ENCODE measurements around the gene PLP1.
"Not testable (repeated sequence)": the region's sequence is repeated elsewhere in the genome, so short reads cannot be mapped to it uniquely, and the experiment has no call there.

The PLP1 gene, protein sequence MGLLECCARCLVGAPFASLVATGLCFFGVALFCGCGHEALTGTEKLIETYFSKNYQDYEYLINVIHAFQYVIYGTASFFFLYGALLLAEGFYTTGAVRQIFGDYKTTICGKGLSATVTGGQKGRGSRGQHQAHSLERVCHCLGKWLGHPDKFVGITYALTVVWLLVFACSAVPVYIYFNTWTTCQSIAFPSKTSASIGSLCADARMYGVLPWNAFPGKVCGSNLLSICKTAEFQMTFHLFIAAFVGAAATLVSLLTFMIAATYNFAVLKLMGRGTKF

DNA sequence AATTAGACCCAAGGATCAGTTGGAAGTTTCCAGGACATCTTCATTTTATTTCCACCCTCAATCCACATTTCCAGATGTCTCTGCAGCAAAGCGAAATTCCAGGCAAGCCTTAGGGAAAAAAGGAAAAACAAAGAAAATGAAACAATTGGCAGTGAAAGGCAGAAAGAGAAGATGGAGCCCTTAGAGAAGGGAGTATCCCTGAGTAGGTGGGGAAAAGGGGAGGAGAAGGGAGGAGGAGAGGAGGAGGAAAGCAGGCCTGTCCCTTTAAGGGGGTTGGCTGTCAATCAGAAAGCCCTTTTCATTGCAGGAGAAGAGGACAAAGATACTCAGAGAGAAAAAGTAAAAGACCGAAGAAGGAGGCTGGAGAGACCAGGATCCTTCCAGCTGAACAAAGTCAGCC lies at the start of gene PLP1:
Gene PLP1 (plus strand): TSS at position 295 of the 400 bp plus-strand sequence. CDS start 156 bp downstream, outside the sequence.
- DNase-seq, result no peak

DNA sequence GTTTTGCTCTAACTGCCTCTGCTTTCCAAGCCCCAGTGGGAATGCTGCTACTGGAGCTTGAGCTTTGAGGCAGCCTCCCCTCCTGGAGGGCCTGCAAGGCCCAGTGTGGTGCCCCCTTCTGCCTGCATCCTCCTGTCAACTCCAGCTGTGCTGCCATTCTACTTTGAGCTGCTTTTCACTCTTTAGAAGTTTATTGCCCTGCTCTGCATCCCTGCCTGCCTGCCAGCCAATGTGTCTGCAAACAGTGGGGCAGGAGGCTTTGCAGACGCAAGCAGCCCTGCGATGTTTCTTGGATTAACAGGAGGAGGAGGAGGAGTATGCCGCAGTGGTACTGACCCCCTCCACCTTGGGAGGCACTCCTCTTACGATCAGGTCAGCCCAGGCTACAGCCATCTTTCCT lies 49.5 kb upstream of the PLP1 start:
- no peak for DNase-seq

DNA sequence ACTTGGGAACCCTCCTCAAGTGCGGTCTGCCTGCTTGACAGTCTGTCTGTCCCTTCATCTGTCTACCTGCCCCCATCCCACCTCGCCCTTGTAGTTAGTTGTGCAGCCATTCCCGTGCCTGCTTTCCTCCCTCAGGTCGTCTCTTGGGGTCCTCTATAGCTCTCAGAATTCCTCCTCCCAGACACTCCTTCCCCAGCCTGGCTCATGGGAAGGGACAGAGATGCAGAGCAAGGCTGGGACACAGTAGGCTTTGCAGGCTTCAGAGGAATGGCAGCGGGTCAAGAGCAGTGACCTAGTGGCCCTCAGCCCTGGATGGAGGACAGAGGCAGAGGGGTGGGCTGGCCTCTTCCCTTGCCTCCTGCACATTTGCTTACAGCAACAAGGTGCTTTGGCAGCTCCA lies 47.6 kb upstream of the PLP1 start:
- no peak for DNase-seq

DNA sequence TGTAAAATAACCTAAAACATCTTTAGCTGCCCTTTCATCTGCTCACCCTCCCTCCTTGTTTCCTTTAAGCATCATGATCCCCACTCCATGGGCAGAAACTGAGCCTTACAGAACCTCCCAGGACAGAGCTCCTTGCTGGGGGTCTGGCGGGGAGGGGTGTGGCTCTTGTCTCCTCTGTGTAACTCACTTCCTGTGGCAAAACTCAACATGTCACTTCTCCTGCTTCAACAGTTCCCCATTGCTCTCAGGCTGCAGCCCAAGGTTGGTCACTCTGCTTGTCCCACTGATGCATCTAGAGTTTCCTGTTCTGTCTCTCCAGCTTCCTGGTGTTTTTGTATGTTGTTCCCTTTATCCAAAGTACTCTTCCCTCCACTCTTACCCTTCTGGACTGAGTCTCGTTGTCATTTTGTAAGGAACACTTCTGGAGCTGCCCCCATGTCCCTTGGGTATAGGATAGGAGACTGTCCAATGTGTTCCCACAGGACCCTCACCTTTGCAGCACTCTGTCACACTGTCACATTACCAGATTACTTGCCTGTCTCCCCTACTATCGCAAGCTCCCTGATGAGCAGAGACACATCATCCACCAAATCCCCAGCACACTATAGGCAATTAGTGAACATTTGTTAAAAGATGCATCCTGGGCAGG lies 46.4 kb upstream of the PLP1 start:
- DNase-seq, result no peak

DNA sequence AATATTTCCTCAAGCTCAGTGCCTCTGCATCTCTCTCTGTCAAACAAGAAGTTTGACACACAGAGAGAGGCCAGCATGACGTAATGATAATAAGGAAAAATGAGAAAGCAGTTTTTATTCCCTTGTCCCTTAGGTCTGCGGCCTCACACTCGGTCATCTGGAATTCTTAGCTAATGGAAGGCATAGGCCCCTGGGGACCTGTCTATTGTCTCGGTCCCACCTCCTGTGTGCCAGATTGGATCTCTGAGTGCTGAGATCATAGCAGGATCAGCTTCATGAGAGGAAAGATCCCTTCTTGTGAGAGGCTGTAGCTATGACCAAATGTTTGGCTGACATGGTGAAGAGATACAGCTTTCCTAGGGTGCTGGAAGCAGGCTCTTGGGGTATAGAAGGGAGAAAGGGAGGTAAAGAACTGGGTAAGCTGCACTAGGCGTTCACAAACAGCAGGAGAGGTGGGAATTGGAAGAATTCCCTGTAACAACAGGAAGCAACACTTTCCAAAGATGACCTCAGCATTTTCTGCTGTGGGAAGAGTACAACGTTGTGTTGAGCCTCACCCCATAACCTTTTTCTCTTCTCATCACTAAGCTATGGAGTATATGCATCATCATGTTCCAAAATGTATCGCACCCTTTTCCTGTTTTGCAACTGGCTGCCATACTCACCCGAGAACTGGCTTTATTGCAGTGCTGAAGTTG lies 45.7 kb upstream of the PLP1 start:
- no peak for DNase-seq

DNA sequence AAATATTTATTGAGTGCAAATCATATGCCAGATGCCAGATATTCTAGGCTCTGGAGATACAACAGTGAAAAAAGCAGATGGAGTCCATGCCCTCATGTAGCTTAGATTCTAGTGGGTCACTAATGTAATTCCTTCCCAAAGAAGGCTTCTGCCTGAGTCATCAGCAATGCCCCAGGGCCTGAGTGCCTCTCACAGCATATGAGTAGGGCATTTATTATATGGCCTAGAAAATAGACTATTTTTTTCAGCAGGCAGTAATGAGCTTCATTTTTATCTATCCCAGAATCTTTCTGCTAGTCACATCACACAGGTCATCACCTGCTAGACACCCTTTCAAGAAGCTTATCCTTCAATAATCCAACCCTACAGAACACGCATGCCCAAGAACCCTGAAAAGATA lies 43.6 kb upstream of the PLP1 start:
- no peak for DNase-seq

DNA sequence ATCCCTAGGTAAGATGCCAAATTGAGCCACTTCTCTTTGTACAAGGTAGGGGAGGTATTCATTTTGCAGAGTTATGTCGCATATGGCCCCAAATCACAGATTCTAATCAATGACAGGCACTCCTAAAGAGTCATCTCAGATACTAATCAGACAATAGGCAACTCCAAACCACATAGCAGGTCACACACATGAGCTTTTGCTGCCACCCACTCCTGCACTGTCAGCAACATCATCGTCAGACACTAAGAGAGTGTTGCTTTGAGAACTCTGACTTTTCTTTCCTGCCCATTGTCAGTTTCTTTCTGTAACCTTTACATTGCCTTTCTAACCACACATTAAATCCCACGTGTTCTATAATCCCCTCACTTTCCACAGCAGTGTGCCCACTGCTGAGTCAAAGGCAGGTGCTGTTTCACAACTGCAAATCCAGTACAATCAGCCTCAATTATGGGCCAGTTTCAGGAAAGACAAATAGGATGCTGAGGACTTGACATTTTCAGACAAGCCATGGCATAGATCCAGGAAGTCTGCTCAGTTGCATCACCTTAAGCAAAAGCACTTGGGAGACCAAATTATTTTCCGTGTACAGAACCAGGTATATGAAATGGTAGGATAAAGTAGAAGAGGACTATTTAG lies 42.4 kb upstream of the PLP1 start:
- DNase-seq, result no peak

DNA sequence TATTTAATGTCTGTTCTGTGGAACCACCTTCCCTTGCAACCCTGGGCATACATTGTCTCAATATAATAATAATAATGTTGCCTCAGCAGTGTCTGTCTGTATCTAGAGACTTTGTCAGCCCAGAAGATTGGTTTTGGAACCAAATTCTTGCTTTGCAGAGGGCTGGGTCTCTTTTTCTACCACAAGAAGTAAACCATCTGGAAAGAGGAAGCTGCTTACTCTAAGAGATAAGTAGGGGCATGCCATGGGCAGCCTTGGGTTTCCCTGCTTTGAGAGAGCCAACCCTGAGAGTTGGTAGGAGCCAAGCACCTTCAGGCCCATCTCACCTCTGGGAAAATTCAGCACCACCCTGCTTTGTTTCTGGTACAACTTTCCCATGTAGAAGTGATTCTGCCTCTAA lies 38.9 kb upstream of the PLP1 start:
- DNase-seq, result no peak

DNA sequence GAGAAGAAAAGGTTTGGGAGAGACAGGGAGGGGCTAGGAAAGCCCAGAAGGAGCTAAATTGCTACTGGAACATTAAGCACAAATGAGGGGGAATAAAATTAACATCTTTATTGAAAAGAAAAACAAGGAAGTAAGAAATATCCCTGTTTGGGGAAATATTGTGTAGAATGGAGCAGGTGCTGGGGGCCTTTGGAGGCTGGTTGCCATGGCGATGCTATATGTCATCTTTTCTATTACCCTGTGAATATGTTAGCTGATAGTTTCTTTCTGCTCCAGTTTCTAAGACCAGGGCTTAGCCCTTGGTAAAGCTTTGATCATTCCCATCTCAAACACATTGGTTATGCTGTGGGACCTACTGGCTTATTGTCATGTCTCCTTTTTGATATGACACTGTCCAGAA lies 37.2 kb upstream of the PLP1 start:
- DNase-seq, result no peak

DNA sequence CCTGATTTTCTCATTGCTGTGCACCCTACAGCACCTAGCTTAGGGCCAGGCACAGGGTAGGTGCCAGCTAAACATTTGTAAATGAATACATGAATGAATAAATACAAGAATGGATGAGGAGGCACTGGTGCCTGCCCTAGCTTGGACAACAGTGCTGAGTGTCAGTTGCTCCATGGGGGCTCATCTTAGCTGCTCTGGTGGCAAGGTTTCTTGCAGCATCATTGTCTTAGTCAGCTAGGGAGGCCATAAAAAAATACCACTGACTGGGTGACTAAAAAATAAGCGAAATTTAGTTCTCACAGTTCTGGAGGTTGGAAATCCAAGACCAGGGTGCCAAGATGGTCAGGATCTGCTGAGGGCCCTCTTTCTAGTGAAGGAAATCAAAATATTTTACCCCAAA lies 34.8 kb upstream of the PLP1 start:
- DNase-seq, result no peak

DNA sequence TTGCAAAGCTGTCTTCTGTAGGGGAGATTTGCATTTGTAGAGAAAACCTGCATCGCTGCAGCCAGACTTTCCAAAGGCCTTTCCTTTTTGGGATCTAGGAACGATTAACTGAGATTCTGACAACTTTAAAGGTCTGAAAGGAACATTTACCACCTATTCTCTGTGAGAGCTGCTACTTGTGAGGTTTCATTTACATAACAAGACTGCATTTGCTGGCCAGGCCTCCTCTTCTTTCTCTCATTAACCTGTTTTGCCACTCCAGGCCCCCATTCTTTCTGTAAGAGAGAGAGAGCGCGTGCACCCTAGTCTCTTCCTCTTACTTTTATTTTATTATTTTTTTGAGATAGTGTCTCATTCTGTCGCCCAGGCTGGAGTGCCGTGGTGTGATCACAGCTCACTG lies 34.3 kb upstream of the PLP1 start:
- DNase-seq, result no peak

DNA sequence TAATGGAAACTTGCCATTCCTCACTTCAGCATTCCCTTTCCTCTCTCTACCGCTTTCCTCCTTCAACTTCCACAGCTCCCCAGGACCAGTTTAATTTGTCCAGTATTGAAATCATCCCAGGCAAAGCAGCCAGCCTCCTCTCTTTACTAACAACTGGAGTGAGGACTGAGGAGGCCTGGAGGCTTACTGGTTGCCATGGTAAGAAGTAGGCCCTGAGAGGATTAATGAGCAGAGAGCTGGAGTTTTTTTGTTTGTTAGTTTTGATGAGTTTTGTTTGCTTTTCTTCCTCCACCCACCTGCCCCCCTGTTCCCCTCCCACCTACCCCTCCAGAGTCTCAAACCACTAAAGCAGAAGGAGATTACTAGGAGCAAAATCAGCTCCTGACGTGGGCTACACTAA lies 29.5 kb upstream of the PLP1 start:
- DNase-seq, result no peak

DNA sequence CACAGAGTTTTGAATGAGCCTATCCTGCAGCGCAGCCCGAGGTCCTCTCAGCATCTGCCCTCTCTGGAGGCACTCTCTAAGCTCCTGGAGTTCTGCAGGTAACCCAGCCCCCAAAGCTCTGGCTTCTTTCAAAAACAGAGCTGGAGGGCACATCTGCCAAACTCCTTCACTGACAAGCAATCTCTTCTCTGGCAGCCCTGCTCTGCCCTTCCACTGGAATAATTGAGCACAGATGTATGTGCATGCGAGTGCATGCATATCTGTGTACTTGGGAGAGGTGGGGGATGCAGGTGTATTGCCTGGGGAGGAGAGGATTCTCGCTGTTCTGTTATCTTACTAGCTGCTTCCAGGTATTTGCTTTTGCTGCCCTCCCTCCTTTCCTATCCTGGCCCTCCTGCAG lies 22.2 kb upstream of the PLP1 start:
- DNase-seq, result no peak

DNA sequence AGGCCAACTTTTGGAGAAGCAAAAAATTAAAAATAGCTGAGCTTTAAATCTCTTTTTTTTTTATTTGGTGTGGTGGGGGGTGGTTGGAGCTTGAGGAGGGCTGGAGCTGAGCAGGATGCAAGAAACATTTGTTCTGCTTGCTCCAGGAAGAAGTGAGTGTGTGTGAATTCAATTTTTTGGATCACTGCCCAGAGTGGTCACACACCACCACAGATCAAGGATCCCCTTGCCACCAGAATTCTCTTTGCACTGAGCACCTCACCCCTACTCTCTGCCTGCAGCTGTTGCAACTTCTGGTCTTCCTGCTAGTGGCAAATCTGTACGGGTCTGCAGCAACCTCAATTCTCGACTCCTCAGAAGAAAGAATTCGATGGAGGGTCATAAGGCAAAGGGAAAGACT lies 19.9 kb upstream of the PLP1 start:
- DNase-seq, result no peak

DNA sequence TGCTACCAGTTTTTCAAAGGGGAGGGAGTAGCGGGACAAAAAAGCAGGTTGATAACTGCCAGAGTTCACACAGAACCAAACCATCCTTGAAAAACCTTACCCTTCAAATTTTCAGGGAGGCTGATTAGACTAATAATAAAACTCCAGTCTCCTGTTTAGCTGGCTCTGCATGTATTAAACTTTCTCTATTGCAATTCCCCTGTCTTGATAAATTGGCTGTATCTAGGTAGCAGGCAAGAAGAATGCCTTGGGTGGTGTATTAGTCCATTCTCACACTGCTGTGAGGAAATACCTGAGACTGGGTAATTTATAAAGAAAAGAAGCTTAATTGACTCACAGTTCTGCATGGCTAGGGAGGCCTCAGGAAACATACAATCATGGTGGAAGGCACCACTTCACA lies 18.1 kb upstream of the PLP1 start:
- no peak for DNase-seq

DNA sequence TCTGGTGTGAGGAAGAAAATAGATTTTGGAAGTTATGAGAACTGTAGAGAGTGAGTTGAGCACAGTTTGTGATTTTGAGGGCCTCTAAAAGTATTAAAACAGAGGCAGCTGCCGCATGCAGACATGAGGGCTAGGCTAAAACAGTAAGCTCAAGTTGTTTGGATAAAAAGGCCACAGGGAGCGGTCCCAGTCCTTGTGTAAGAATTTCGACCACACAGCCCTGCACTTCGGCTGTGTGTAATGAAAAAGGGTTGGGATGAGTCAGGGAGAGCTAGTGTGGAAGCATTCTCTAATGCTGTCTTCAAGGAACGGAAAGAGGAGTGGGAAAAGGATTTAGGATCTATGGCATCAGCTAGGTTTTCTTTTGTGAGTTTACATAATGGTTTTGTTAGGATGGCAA lies 13.1 kb upstream of the PLP1 start:
- DNase-seq, result not testable (repeated sequence)

DNA sequence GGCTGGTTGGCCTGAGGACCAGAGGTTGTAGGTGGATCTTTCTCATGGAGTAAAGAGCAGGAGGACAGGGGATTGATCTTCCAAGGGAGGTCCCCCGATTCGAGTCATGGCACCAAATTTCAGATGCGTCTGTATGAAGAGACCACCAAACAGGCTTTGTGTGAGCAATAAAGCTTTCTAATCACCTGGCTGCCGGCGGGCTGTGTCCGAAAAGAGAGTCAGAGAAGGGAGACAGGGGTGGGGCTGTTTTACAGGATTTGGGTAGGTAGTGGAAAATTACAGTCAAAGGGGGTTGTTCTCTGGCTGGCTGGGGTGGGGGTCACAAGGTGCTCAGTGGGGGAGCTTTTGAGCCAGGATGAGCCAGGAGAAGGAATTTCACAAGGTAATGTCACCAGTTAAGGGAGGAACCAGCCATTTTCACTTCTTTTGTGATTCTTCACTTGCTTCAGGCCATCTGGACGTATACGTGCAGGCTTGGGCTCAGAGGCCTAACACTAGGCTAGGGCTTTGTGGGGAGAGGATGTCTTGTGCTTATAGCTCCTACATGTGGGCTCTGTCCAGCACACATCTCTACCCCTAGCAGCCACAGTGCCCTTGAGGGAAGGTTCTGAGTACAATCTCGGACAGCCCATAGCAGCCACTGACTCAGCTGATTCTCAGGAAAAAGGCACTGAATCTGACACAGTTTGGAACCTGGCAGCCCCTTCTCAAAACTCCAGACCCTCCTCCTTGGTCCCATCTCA lies 9.7 kb upstream of the PLP1 start:
- not testable (repeated sequence) for DNase-seq

DNA sequence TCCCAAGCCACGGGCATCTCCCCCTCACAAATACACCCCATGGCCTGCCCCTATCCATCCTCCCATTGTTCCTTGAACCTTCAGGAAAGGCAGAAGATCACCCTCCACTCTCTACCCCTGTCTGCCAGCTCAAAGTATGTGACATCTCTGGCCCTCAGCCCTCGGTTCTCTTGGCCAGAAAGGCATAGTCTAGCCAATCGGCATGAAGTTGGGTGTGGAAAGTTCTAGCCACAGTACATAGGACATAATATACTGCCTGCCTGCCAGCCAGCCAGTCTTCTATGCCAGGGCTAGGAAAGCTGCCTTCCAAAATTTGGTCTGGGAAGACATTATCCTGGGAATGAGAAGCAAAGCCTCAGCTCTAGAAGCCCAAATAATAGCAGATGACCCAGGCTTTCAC lies 3.2 kb upstream of the PLP1 start:
- DNase-seq, result no peak

DNA sequence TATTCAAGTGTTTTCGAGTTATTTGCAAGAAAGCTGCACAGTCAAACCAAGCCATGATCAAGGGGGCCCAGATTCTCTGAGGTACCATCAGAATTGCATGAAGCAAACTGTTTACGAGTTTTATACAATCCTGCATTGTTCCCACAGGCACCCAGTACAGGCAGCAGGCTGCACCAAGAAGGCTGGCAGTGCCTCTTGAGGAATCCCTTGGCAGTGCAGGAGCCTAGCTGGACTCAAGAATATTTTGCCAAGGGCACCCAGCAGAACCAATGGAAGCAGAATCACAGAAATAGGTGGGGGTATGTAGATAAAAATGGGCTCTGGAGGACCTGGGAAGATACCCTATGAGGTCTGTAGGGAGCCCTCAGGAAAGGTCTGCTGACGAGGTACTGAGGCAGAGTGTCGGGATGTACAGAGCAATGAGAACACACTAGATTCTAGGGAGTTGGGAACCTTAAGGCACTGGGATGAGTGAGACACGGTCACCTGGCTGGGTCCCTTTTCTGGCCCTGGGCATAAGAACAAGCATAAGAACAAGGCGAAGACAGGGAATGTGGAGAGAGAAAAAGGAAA lies 2.5 kb upstream of the PLP1 start:
- no peak for DNase-seq

DNA sequence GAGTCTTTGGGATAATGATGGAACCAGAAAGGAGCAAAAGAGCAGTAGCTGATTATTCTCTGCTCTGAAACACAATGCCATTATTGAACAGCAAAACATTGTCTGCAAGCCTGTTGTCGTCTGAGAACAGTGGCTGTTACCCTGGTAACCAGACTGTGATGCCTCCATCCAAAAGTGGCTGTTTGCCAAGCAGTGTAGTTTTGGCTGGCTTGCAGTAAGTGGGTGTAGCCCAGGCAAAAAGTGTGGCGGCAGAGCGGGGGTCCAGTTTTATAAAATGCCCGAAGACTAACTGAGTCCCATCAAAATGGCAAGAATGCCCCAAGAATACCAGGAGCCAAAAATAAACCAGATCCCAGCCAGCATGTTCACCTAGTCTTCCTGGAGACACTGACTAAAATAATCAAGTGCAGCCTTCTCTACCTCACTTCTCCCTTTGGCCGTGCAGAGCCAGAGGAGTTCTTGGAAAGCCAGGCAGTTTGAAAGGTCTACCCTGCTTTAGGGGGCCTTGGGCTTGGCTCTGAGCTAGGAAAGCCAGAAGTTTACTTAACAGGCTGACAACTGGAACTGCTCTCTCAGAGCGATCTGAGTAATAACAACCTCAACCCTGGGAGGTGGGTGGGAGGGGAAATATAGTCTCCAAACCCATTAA lies 2.6 kb downstream of the PLP1 start:
- no peak for DNase-seq

DNA sequence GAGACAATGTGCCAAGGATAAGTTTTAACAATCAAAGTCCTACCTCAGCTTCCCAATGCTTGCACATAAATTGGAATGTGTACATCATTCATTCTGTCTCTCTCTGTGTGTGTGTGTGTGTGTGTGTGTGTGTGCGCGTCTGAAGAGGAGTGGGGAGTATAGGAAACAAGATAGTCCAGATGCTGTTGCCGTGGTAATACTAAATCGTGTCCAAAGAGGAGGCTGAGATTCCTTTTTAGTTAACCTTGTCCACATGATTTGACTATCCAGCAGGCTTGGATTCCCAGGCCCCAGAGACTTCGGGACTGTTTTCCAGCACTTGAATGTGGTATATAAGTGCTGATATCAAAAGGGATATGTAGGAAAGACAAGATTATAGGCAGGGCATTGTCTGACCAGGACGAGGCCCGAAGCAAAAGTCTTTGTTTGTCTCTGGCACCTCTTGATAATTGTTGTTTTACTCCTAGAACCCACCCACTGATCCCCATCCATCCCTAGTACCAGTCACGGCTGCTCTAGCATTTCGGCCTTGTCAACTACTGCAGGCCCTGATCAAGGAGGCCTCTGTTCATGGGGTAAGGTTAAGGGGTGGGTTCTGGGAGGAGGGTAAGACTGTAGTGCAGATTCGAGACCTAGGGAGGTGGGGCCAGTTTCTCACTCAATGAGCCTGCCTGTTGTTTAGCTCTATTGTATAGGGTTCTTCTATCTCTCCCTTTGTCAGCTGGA lies 3.9 kb downstream of the PLP1 start:
- DNase-seq, result no peak

DNA sequence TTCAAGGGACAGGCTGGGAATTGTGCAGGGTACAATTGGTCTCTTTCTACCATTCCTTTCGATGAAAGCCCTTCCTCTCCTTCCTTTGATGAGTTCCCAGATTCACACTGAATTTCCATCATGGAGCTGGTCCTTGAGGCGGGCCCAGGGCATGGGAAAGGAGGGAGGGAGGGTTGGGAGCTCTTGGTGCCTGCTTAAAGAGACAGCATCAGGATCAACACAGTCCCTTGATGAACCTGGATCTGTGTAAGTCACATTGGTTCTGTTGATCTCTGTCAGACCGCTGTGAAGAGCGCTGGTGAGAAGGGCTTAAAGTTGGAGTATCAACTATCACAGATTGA lies 4.4 kb downstream of the PLP1 start:
- DNase-seq, result no peak
